ENCODE data around the gene SERGEF.

SERGEF gene

DNA sequence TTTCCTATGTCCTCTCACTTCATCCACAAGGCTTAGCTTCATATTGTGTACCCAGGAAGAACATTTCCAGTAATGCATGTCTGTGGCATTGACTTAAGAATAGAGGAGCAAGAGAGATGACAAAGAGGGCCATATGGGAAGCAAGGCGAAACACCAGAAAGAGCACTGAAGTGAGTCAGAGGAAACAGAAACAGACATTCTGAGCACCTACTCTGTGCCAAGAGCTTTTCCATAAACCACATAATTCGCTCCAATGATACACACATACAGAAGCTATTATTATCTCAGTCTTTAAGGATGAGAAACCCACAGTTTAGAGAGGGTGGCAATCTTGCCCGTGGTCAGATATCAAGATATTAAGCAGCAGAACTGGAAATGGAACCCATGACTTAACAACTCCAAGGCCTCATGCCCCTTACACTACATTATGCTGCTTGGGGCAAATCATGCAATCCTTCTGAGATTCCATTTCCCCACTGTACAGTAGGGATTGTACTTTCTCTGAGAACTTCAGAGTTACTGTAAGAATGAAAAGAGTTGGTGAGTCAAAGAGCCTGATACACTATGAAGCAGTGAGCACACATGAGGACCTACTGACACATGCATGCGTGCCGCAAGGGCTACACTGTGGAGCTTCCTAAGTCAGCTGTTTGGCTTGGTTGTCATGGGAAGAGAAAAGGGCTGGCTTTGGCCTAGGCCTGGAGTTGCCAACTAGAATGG lies 151.7 kb downstream of the SERGEF start:
- no peak for DNase-seq (ENCODE audit: low read depth in 2 of 2)

DNA sequence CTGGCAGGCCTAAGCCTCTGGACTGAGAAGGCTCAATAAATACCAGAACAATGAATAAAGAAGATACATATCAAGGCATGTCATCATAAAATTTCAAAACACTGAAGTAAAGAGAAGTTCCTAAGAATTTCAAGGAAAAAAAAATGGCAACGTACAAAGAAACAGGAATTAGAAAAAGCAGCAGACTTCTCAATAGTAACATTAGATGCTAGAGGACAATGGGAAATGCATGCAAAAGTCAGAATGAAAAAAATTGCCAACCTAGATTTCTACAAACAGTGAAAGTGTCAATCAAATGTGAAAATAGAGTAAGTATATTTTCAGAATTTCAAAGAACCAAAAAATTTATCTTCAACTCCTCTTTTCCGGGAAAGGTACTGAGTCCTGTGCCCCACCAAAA lies 153.3 kb downstream of the SERGEF start:
- DNase-seq (ENCODE audit: low read depth in 2 of 2): no peak

DNA sequence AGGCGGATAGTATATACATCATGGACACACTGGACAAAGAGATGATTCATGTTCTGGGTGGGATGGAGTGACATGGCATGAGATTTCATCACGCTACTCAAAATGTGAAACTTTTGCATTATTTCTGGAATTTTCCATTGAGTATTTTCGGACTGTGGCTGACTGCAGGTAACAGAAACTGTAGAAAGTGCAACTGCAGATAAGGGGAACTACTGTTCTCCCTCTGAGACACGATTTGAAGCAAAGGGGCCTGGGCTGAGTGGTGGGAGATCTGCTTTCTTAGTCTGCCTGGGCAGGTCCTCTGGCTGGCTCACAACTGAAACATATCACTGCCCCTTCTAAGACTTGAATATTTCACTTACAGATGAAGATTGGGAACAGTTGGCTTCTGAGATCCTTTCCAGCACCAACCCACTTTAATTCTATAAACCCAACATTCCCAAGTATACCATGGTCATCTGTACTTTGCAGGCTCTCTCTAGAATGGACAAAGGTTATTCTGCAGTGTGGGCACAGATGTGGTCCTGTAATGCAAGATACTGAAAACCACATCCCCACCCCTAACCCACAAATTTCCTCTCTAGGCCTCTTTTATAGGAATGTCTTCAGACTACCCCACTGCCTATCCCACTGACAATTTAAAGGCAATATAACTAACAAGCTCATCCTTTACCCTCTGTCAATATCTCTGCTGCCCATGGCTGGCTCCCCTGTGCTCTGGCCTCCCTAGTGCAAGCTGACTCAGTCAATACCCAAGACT lies 157.1 kb downstream of the SERGEF start:
- DNase-seq (ENCODE audit: low read depth in 2 of 2): no peak

DNA sequence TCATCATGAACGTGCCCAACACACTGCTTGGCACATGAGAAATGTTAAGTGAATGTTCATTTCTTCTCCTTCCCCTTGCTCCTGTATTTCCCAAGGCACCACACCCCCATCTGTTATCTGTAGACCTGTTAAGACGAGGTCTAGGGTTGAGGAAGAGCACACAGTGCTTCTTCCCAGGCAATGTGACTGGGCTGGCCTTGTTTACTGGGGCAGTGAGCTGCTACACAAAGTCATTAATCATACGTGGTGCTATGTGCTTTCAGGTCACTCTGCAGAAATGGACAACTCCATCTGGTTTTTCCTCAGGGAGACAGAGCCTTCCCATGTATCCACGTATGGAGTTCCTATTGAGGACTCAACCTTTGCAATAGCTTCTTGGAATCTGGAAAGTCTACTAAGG lies 159.6 kb downstream of the SERGEF start:
- DNase-seq (ENCODE audit: low read depth in 2 of 2): no peak

DNA sequence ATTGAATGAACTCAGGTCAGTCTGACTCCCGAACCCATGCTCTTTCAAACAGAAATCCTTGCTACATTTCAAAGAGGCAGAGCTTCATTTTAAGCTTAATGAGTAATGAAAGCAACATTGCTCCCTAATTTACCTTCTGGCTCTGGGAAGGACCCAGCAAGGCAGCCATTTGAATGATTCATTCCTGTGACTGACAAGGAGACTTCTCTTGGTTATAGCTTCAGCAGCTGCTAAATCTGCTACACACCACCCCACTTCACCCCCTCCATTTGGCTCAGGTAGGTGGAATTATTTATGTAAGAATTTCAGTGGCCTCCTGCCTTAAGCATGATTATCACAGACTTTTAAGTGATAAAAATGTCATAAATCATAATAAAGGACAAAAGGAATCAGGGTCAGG lies 160.6 kb downstream of the SERGEF start:
- DNase-seq (ENCODE audit: low read depth in 2 of 2): no peak

DNA sequence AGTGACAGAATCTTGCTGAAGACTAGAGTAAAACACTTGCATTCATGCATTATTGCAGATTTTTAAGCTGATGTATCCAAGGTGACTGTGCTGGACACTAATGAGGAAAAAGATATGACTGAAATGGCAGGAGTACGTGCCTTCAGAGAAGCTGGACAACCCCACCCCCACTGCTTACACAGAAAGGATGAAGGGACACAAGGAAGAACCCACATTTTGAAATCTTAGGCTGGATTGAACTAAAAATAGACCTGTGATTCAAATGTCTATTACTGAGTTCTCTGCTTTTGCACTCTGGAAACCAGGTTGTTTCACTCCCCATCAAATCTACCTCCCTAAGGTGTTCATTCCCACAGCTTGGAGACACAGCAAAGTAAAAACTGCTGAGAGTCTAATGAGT lies 161.2 kb downstream of the SERGEF start:
- DNase-seq (ENCODE audit: low read depth in 2 of 2): no peak

DNA sequence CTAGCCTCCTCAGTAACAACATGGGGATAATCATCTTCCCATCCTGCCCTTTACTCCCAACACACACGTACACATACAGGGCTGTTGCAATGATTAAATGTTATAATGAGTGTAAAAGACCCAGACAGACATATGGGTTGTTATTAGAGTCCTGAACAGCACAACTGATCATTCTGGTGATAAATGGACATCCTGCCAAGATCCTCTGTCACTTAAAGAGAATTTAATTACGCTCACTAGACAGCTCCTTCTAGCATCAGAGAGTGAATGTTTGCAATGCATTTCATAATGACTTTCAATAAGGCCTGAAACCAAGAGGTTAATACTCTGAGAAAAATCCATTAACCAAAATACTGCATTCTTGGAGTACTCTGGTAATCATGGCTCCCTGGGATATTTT lies 162.5 kb downstream of the SERGEF start:
- no peak for DNase-seq (ENCODE audit: low read depth in 2 of 2)

DNA sequence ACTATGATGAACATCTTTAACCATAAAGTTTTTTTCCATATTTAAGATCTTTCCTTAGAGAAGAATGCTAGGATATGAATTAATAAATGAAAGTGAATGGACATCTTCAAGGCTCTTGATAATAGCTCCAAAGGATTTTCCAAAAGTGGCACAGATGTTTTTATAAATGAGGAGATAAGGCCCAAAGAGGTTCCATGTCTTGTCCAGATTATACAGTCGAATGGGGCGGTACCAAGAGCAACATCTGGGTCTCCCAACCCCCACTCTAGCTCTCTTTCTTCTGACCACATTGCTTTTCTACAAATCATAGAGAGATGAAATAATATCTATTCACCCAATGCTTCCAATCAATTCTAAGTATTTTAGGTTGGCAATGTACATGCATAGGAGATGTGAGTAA lies 164.1 kb downstream of the SERGEF start:
- no peak for DNase-seq (ENCODE audit: low read depth in 2 of 2)

DNA sequence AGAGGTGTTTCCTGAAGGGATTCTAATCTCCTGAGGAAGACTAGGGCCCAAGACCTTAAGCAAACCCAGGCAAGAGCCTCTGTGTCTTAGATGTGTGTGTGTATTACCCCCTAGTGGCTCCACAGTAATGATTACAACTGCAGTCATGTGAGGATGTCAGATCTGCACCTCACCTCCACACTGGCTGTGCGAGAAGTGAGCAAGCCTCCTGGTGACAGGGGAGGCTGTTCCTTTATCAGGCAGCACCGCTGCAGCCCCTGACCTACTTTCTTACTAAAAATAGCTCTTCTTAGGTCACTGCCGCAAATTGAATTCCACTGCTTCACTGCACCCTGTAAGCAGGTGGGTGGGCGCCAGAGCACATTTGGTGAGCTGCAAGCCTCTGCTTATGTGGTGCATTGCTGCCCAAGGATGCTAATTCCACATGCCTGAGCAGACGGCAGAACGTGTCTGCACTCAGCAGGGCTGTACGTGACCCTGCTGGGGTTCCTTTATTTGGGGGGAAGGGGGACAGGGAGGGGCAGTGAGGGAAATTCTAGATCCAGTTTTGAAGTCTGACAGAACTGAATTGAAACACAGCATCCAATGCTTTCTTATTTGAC lies 165.9 kb downstream of the SERGEF start:
- no peak for DNase-seq (ENCODE audit: low read depth in 2 of 2)

DNA sequence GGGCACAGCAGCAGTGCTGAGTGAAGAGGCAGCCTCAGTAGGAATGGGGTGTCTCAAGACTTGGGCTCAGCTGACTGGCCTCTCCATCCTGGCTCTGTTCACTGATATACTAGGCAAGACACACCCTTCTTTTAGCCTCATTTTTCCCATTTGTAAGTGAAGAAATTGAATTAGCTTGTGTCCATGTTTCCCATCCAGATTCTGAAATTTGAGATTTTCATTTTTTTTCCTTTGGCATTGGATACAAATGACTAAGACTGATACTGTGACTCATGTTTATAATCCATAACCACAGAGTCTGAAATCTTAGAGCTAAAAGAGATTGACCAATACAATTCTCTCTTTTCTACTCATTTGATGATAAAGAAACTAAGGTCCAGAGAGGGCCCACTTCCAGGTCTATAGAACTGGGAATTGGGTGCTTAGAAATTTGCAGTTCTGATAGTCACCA lies 167.4 kb downstream of the SERGEF start:
- DNase-seq (ENCODE audit: low read depth in 2 of 2): no peak

DNA sequence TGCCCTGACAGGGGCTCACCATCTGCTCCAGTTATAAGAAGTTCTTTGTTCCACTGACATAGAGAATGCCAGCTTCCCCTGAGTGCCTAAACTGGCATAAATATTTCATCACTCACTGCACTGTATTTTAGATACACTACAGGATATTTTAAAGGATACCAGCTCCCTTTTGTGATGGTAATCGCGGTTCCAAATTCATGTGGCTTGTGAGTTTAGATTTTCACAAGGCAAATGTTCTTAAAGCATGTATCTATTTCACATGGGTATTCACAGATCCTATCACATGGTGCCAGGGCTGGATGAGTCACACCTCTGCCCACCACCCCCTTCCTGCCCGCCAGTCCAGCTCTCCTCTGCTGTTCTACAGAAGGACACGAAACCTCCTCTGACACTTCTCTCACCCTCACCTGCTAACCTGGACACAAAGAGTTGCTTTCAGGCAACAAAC lies 172.7 kb downstream of the SERGEF start:
- DNase-seq (ENCODE audit: low read depth in 2 of 2): no peak

DNA sequence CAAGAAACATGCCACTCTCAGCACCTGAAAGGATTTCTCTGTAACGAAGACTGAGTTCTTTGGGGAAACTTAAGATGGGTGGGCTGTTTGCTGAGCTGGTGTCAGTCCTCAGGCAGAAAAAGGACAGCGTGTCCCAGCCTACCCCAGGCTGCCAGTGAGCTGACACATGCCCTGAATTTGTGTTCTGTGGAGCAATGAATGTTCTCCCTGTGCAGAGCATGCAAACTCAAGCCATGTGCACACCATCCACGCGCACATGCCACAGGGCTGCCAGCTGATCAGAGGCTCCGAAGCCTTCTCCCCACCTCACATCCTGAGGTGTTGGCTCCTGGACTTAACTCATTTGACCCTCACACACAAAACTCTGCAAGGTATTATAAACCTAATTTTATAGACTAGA lies 173.4 kb downstream of the SERGEF start:
- DNase-seq (ENCODE audit: low read depth in 2 of 2): no peak

DNA sequence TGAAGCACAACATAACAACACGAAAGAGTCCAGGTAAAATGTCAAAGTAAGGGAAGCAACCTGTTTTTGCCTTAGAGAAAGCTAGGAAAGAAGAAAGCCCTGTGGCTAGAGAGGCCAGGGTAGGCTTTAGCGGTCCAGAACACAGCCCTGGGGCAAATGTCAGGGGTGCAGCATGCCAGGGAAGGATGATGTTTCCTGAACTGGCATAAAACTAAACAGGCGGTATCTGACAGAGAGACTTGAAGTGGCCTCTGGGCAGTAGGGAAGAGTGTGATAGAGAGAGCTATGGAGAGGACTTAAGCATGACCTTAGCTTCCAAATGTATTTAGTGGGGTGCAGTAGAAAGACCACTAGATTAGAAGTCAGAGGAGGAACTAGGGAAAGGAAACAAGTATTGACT lies 174.7 kb downstream of the SERGEF start:
- DNase-seq (ENCODE audit: low read depth in 2 of 2): no peak

DNA sequence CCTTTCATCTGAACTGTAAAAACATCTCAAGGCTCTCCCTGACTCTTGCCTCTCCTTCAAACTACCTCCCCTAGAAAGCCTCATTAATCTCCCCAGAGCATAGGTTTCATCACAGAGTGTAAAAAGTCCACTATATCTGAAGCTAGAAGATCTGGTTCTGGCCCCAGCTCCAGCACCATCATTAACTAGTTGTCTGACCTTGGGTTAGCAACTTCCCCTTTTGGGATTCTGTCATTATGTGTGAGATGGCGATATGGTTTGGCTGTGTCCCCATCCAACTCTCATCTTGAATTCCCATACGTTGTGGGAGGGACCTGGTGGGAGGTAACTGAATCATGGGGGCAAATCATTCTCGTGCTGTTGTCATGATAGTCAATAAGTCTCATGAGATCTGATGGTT lies 181.0 kb downstream of the SERGEF start:
- no peak for DNase-seq (ENCODE audit: low read depth in 2 of 2)

DNA sequence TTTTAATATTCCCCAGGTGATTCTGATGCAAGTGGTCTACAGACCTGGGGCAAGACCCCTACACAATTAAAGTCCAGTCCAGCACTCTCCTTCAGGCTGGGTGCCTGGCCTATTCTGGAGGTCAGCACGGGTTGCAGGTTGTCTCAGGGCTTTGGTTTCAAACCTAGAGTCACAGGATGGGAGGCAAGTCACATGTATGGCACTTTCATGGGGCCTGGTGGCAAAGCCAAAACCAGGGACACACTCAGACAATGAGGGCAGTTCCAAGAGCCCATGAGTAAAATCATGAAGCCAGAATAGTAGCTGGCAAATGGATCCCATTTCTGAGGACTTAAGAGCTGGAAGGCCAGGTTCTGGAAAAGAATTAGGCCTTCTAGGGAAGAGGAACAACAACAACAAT lies 181.6 kb downstream of the SERGEF start:
- no peak for DNase-seq (ENCODE audit: low read depth in 2 of 2)

DNA sequence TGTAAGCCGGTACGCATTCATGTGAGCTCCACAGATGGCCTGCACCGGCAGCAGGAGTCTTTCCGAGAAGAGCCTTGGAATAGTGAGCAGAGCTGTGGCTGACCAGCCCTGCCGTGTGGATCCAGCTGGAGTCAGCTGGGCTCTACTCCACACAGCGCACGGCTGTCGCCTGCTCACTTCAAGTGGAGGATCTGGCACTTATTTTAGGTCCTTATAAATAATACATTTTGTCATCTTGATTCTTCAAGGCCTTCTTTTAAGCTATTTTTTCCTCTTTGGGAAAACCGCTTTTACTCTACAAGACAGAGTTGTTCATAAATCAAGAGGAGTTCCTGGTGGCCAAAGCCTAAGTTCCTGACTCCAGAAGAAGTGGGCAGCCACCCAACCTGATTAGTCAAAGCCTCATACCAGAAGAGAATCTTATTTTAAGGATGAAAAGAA lies 184.5 kb downstream of the SERGEF start:
- DNase-seq (ENCODE audit: low read depth in 2 of 2): no peak

DNA sequence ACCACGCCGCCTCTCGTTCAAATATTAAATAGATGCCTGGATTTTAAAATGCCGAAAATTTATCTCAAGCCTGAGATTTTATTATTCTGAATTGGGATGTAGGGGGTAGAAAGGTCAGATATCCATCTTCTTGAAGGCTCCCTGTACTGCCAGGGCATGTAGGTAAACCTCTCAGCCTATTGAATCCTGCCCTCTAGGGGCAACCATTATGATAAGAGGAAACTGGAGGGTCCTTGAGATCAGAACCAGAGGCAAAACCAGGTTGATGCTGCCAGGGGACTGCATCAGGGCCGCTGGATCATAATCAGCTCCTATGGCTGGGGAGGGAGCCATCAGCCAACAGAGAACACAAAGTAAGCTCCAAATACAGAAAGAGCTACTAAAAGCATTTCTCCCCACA lies 185.8 kb downstream of the SERGEF start:
- DNase-seq (ENCODE audit: low read depth in 2 of 2): no peak

DNA sequence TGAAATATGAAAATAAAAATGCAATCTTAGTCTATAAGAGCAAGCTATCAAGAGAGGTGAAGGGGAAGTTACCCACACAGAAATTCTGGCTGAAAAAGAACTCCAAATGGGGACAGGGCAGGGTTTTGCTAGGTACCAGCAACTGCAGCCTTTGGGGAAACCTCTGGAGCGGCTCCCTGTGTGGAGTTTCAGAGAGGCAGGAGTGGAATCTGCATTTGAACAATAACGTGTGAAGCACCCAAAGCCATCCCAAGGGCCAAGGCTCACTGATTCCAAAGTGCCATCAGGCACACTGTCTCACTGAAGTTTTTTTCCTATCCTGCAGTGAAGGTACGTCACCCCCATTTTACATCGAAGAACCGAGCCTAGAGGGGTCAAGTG lies 190.5 kb downstream of the SERGEF start:
- DNase-seq (ENCODE audit: low read depth in 2 of 2): no peak

DNA sequence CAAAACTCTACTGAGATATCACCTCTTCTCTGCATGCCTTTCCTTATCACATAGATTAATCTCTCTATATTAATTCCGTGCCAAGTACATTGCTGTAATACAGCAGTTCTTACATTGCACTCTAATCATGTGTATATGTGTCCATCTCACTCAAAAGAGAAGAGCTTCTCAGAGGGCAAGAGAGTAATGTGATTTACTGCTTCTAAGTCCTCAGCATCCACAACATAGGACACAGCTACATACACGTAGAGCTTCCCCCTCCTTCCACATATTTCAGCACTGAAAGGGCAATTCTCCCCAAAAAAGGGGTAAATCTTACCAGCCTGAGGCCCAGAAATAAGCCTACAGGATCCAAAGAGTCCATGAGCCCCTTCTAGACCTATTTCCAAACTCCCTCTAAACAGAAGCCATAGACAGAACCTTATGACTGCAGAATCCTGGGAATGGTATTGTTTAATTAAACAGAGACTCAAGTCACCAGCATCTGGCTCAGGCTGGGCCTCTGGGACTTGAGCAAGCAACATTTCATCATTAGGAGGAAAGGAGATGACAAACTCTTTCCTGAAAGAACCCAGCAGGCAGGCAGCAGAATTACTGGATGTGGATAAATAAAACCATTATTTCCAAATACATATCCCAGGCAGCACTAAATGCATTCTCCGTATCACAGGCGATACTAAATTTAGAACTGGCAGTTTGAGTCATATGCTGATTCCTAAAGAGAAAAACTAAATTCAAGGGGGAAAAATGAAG lies 191.0 kb downstream of the SERGEF start:
- no peak for DNase-seq (ENCODE audit: low read depth in 2 of 2)

DNA sequence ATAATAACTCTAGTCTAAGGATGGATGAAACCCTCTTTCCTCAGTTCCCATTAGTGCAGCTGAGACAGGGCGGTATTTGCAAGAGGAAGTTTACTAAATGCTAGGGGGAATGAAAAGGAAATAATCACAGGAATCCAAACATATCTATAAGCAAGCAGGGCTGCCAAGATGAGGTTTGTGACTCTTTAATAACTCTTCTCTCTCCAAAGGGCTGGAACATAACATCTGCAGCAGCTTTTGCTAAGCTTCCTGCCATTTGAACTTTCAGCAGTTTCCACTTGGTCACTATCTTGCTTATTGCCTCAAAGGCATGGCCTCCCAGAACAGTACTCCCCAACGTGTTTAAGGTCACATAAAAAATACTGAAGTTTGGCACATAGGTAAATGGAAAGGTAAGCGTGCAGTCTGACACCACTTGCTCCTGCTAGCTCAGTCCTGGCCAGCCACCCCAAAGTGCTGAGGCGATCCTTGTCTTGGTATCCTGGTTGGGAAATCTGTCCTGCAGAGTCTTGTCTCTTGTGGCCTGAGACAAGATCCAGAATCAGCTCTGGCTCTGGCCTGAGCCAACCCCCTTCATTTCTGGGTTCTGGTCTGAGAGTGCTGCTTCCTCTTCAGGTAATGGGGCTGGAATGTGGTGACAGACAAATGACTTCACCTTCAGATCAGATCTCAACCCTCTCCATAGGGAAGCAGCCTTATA lies 196.5 kb downstream of the SERGEF start:
- no peak for DNase-seq (ENCODE audit: low read depth in 2 of 2)

DNA sequence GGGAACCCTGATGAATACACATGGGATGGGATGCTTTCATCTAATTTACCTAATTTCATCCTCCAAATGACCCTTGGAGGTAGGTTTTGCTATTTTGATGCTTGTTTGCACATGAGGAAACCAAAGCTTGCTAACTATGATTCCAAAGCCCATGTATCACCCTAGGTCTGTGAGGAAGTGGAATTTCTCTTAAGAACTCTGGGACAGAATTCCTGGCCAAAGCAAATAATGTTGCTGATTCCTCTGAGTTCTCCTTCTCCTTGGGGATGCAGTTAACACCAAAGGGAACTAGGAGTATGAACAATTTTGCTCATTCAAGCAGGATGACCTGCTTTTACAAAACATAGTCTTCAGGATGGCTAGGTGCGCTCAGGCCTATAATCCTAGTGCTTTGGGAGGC lies 198.3 kb downstream of the SERGEF start:
- no peak for DNase-seq (ENCODE audit: low read depth in 2 of 2)
